ENCODE results near the gene OSCAR. TPM values are rescaled to one million over a fixed set of nuclear protein-coding genes. Genes with fewer than 3 reads are reported as not detected.

OSCAR gene
- total and polyA plus RNA-seq, 9 donors = 1.1 to 3.8 (median 1.7) TPM

DNA sequence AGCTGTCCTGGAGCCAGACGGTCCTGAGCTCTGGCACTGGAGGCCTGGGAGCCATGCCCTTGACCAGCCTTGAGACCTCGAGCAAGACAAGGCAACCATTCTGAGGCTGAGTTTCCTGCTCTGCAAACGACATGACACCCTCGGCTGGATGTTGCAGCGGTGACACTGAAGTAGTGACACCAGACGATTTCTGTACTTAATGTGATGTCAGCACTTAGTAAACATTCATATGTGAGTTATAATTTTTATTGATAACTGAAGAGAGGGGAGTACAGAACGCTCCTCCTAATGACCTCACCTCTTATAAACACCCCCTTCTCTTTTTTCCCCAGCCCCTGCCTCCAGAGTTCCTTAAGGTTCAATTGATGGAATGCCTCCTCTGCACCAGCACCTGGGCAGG lies 7.9 kb upstream of the OSCAR start:
- Histone ChIP-seq H3K36me3 (no peaks in the 10 kb centered on the region), H3K27me3 (no peaks in the 10 kb centered on the region), H3K4me1 (ENCODE audit: insufficient read depth) (peaks cover 2% of the 10 kb centered on the region), H3K4me3 (no peak overlapping the region), H3K27ac (no peak overlapping the region), H3K9me3 (no peaks in the 10 kb centered on the region)
- no peak for TF ChIP-seq POLR2A (IDR thresholded peaks at IDR 0.05)
- TF ChIP-seq, protein P1, sequence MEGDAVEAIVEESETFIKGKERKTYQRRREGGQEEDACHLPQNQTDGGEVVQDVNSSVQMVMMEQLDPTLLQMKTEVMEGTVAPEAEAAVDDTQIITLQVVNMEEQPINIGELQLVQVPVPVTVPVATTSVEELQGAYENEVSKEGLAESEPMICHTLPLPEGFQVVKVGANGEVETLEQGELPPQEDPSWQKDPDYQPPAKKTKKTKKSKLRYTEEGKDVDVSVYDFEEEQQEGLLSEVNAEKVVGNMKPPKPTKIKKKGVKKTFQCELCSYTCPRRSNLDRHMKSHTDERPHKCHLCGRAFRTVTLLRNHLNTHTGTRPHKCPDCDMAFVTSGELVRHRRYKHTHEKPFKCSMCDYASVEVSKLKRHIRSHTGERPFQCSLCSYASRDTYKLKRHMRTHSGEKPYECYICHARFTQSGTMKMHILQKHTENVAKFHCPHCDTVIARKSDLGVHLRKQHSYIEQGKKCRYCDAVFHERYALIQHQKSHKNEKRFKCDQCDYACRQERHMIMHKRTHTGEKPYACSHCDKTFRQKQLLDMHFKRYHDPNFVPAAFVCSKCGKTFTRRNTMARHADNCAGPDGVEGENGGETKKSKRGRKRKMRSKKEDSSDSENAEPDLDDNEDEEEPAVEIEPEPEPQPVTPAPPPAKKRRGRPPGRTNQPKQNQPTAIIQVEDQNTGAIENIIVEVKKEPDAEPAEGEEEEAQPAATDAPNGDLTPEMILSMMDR (IDR thresholded peaks at IDR 0.05) = no peak
- TF ChIP-seq EP300 (IDR thresholded peaks at IDR 0.05) = no peak
- WGBS, 3 donors = 69 to 81% (median 70%) methylated on average over 7 of the region's 7 CpGs
- intact Hi-C loops (cut with DNase I) = no loop called here
- DNase-seq = no peak

- Histone ChIP-seq H3K27ac (no peak overlapping the region), H3K27me3 (no peaks in the 10 kb centered on the region), H3K9me3 (no peaks in the 10 kb centered on the region), H3K4me1 (ENCODE audit: insufficient read depth) (peaks cover 3% of the 10 kb centered on the region), H3K36me3 (no peaks in the 10 kb centered on the region), H3K4me3 (no peak overlapping the region)
- no peak for DNase-seq
- intact Hi-C loops (cut with DNase I) = no loop called here
- 66 to 77% (median 72%) methylated on average over 21 of the region's 21 CpGs for WGBS, 3 donors
- TF ChIP-seq, protein P1 (IDR thresholded peaks at IDR 0.05) = no peak
- TF ChIP-seq POLR2A (IDR thresholded peaks at IDR 0.05) = no peak
- no peak for TF ChIP-seq EP300 (IDR thresholded peaks at IDR 0.05)
Observed at GRCh38 chr19:54107876-54108490, 7.4 kb upstream of the OSCAR start.

DNA sequence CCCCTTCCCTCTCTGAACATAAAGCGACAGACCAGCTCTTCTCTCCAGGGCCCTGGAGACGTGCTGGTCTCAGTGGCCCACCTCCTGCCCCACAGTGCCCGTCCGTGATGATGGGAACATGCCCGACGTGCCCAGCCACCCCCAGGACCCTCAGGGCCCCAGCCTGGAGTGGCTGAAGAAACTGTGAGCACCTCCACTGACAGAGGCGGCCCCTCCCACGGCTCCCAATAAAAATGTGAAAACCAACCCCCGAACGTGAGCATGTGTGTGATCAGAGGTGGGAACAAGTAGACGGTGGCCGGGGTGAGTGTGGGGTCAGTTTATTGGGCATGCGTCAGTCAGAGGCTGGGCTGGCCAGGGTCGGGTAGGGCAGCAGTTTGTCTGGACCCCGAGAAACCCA lies 6.1 kb upstream of the OSCAR start:
- 68 to 78% (median 70%) methylated on average over 15 of the region's 15 CpGs for WGBS, 3 donors
- TF ChIP-seq EP300 (IDR thresholded peaks at IDR 0.05) (no peak), POLR2A (IDR thresholded peaks at IDR 0.05) (no peak)
- TF ChIP-seq, protein P1 (IDR thresholded peaks at IDR 0.05) = no peak
- Histone ChIP-seq H3K27ac (no peak overlapping the region), H3K9me3 (no peaks in the 10 kb centered on the region), H3K27me3 (no peaks in the 10 kb centered on the region), H3K4me3 (no peak overlapping the region), H3K4me1 (ENCODE audit: insufficient read depth) (peaks cover 3% of the 10 kb centered on the region), H3K36me3 (no peaks in the 10 kb centered on the region)
- intact Hi-C loops (cut with DNase I) = no loop called here
- DNase-seq = peak in 1 of 5 donors; percentile 16

- peaks cover 3% of the 10 kb centered on the region for H3K4me1 ChIP-seq (ENCODE audit: insufficient read depth)
- H3K27me3 ChIP-seq = no peaks in the 10 kb centered on the region
- no peaks in the 10 kb centered on the region for H3K9me3 ChIP-seq
- no peak overlapping the region for H3K4me3 ChIP-seq
- H3K36me3 ChIP-seq = no peaks in the 10 kb centered on the region
- 89 to 94% (median 91%) methylated on average over 10 of the region's 10 CpGs for WGBS, 3 donors
- TF ChIP-seq, protein P1 (IDR thresholded peaks at IDR 0.05) = no peak
- no peak for TF ChIP-seq POLR2A (IDR thresholded peaks at IDR 0.05)
- no peak for TF ChIP-seq EP300 (IDR thresholded peaks at IDR 0.05)
- DNase-seq = peak in 1 of 5 donors; percentile 11
- no peak overlapping the region for H3K27ac ChIP-seq
- intact Hi-C loops (cut with DNase I) = no loop called here
Observed at GRCh38 chr19:54105796-54106195, 5.2 kb upstream of the OSCAR start.
